ENCODE results near the gene FAM53C. TPM values are rescaled to one million over a fixed set of nuclear protein-coding genes. Genes with fewer than 3 reads are reported as not detected.

FAM53C gene
- total RNA-seq, 1 donor from 2014 or later = 69.9 TPM

DNA sequence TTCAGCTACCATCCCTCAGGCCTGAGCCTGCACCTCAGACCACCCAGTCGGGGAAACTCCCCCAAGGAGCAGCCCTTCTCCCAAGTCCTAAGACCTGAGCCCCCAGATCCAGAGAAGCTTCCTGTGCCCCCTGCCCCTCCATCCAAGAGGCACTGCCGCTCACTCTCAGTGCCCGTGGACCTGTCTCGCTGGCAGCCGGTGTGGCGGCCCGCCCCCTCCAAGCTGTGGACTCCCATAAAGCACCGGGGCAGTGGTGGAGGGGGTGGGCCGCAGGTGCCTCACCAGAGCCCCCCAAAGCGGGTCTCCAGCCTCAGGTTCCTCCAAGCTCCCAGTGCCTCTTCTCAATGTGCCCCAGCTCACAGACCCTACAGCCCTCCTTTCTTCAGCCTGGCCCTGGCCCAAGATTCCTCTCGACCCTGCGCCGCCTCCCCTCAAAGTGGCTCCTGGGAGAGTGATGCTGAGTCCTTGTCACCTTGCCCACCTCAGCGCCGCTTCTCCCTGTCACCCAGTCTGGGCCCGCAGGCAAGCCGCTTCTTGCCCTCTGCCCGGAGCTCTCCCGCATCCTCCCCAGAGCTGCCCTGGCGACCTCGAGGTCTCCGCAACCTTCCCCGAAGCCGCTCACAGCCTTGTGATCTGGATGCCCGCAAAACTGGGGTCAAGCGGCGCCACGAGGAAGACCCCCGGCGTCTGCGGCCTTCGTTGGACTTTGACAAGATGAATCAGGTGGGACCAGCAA, 7.0 kb downstream of the FAM53C start:
- peaks cover 5% of the 10 kb centered on the region for H3K36me3 Mint-ChIP-seq (ENCODE audit: unreplicated experiment)
- no peak for DNase-seq
- H3K9me3 Mint-ChIP-seq (ENCODE audit: unreplicated experiment) = peaks cover 8% of the 10 kb centered on the region
- no peak overlapping the region for H3K27ac Mint-ChIP-seq (ENCODE audit: unreplicated experiment)
- TF ChIP-seq, protein P1, sequence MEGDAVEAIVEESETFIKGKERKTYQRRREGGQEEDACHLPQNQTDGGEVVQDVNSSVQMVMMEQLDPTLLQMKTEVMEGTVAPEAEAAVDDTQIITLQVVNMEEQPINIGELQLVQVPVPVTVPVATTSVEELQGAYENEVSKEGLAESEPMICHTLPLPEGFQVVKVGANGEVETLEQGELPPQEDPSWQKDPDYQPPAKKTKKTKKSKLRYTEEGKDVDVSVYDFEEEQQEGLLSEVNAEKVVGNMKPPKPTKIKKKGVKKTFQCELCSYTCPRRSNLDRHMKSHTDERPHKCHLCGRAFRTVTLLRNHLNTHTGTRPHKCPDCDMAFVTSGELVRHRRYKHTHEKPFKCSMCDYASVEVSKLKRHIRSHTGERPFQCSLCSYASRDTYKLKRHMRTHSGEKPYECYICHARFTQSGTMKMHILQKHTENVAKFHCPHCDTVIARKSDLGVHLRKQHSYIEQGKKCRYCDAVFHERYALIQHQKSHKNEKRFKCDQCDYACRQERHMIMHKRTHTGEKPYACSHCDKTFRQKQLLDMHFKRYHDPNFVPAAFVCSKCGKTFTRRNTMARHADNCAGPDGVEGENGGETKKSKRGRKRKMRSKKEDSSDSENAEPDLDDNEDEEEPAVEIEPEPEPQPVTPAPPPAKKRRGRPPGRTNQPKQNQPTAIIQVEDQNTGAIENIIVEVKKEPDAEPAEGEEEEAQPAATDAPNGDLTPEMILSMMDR (IDR thresholded peaks at IDR 0.05; ENCODE audit: partially characterized antibody, unreplicated experiment) = no peak
- H3K27me3 Mint-ChIP-seq (ENCODE audit: unreplicated experiment) = peaks cover 2% of the 10 kb centered on the region
- H3K4me1 Mint-ChIP-seq (ENCODE audit: low read depth, unreplicated experiment) = peaks cover 15% of the 10 kb centered on the region
- H3K4me3 Mint-ChIP-seq (ENCODE audit: unreplicated experiment) = no peak overlapping the region

DNA sequence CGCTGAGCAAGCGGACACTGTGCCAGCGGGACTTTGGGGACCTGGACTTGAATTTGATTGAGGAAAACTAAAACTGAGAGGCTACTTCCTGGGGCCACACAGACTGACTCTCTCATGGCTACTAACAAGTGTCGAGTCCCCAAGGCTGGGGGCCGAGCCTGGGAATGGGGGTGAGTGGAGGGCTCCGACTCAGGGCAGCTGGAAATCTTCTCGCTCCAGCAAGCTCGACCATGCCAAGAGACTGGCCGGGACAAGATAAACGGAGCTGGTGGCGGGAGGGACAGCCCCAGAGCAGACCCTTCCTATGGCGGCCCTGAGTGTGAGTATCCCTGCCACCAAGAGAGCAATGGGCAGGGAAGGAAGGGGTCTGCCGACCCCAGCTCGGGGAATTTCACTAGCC, 8.8 kb downstream of the FAM53C start:
- TF ChIP-seq, protein P1 (IDR thresholded peaks at IDR 0.05; ENCODE audit: partially characterized antibody, unreplicated experiment) = no peak
- peaks cover 13% of the 10 kb centered on the region for H3K36me3 Mint-ChIP-seq (ENCODE audit: unreplicated experiment)
- no peaks in the 10 kb centered on the region for H3K4me1 Mint-ChIP-seq (ENCODE audit: low read depth, unreplicated experiment)
- no peak overlapping the region for H3K27ac Mint-ChIP-seq (ENCODE audit: unreplicated experiment)
- peaks cover 8% of the 10 kb centered on the region for H3K9me3 Mint-ChIP-seq (ENCODE audit: unreplicated experiment)
- DNase-seq = no peak
- H3K4me3 Mint-ChIP-seq (ENCODE audit: unreplicated experiment) = no peak overlapping the region
- peaks cover 7% of the 10 kb centered on the region for H3K27me3 Mint-ChIP-seq (ENCODE audit: unreplicated experiment)

DNA sequence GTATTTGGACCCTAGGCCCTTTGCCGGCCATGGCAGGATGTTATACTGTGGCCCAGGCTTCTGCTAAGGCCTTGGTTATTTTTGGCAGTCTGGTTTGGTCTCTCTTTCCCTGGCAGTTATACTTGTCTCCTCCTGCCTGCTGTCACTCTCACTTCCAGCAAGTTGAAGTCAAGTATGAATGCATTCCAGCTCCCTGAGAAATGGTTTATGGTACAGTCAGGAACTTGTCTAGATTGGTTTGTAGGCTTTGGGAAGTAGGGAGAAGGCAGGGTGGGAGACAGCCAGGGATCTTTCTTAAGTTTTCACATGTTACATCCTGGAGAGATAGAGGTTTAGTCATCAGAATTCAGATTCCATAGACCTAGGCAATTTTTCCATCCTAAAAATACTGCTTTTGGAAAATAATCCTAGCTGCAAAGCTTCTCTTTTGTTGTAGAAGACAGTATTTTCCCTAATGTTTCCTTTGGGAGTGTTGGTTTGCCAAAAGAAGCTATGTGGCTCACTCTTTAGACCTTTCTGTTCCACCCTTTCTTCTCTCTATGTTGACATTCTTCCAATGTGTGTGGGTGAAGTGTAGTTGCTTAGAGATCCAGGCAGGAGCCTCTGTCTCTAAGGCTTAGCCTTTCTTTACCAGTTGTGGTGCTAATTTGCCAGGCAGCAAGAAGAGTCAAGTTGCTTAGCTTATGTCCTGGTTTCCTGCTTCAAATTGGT, 11.9 kb downstream of the FAM53C start:
- DNase-seq = no peak
- Mint-ChIP-seq H3K27me3 (ENCODE audit: unreplicated experiment) (peaks cover 13% of the 10 kb centered on the region), H3K4me1 (ENCODE audit: low read depth, unreplicated experiment) (peaks cover 11% of the 10 kb centered on the region), H3K9me3 (ENCODE audit: unreplicated experiment) (peaks cover 8% of the 10 kb centered on the region), H3K4me3 (ENCODE audit: unreplicated experiment) (no peak overlapping the region), H3K27ac (ENCODE audit: unreplicated experiment) (no peak overlapping the region), H3K36me3 (ENCODE audit: unreplicated experiment) (peaks cover 16% of the 10 kb centered on the region)
- TF ChIP-seq, protein P1 (IDR thresholded peaks at IDR 0.05; ENCODE audit: partially characterized antibody, unreplicated experiment) = no peak

DNA sequence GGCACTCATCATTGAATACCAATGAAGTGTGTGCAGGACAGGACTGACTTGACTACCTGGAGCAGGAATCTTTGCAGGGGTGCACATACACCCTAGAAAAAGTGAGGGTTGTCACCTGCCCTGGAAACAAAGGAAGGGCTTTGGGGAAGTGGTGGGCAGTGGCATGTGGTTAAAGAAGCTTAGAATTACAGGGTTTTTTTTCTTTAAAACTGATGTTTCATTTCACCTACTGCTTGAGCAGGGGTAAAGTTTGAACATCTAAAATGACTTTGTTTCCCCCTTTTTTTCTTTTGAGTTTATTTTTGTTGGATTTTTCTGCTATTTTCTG, 12.5 kb downstream of the FAM53C start:
- H3K27me3 Mint-ChIP-seq (ENCODE audit: unreplicated experiment) = peaks cover 13% of the 10 kb centered on the region
- H3K27ac Mint-ChIP-seq (ENCODE audit: unreplicated experiment) = no peak overlapping the region
- H3K4me1 Mint-ChIP-seq (ENCODE audit: low read depth, unreplicated experiment) = peaks cover 16% of the 10 kb centered on the region
- no peak overlapping the region for H3K4me3 Mint-ChIP-seq (ENCODE audit: unreplicated experiment)
- no peak for DNase-seq
- peaks cover 8% of the 10 kb centered on the region for H3K9me3 Mint-ChIP-seq (ENCODE audit: unreplicated experiment)
- TF ChIP-seq, protein P1 (IDR thresholded peaks at IDR 0.05; ENCODE audit: partially characterized antibody, unreplicated experiment) = no peak
- peaks cover 16% of the 10 kb centered on the region for H3K36me3 Mint-ChIP-seq (ENCODE audit: unreplicated experiment)

DNA sequence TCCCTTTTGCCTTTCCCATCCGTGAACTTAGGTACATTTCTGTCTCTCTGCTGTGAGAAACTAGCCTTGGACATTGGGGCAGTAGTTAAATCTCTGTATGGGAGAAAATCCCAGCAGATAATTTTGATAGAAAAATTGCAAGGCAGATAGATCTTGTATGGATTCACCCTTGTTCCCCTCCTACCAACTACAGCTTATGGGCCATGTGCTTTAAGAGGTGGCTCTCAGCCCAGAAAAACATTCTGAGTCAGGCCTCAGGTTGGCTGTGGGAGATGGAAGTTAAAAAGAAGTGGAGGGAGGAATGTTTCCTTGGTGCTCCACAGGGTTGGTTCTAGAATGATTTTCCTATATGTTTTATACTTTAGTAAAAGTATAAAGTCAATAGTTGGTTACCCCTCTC, 13.0 kb downstream of the FAM53C start:
- H3K36me3 Mint-ChIP-seq (ENCODE audit: unreplicated experiment) = peaks cover 11% of the 10 kb centered on the region
- TF ChIP-seq, protein P1 (IDR thresholded peaks at IDR 0.05; ENCODE audit: partially characterized antibody, unreplicated experiment) = no peak
- peaks cover 13% of the 10 kb centered on the region for H3K27me3 Mint-ChIP-seq (ENCODE audit: unreplicated experiment)
- H3K9me3 Mint-ChIP-seq (ENCODE audit: unreplicated experiment) = peaks cover 4% of the 10 kb centered on the region
- H3K4me1 Mint-ChIP-seq (ENCODE audit: low read depth, unreplicated experiment) = peaks cover 19% of the 10 kb centered on the region
- H3K4me3 Mint-ChIP-seq (ENCODE audit: unreplicated experiment) = no peak overlapping the region
- H3K27ac Mint-ChIP-seq (ENCODE audit: unreplicated experiment) = no peak overlapping the region
- DNase-seq = no peak

Data from glutamatergic neuron (in vitro differentiated cells).